GM12878 (cell line): ENCODE results near the gene METTL13. TPM values are rescaled to one million over a fixed set of nuclear protein-coding genes. Genes with fewer than 3 reads are reported as not detected.

Experiments
- ATAC-seq: fragments of 200-7000 bp; cut with Tn5 transposase; 3 replicates; pipeline ENCODE4 v1.9.1; 2020; ENCODE audit warnings: mild to moderate bottlenecking, moderate library complexity
- BruUV-seq: library from RNA; stranded (reverse); fragments of 400-500 nt; replicated peaks from 2 replicates; lab custom pipeline; 2021; lab: Mats Ljungman, UMichigan
- CTCF ChIA-PET: fragments of 300-600 bp; sonication (Branson Sonifier 250); formaldehyde crosslinking; extraction: SDS; loops from one replicate; lab custom pipeline; 2021; ENCODE audit warnings: inconsistent platforms; lab: Yijun Ruan, JAX
- POLR2A ChIA-PET: fragments of 350-600 bp; formaldehyde crosslinking; extraction: SDS; loops from one replicate; lab custom pipeline; 2021; ENCODE audit warnings: inconsistent platforms; lab: Charles Lee
- RAD21 ChIA-PET: fragments of 300-600 bp; sonication (Branson Sonifier 250); formaldehyde crosslinking; loops from one replicate; lab custom pipeline; 2023; ENCODE audit warnings: antibody characterized with exemption; ENCODE audit not compliant: unreplicated experiment; lab: Charles Lee
- SMC1A ChIA-PET: fragments of 300-600 bp; sonication (Branson Sonifier 250); formaldehyde crosslinking; loops from one replicate; lab custom pipeline; 2023; ENCODE audit not compliant: unreplicated experiment, uncharacterized antibody; lab: Charles Lee
- DNase-seq: peaks from one replicate; pipeline ENCODE4 v3.0.0-alpha.2; 2011; ENCODE audit warnings: low read depth, low spot score
- FAIRE-seq: peaks from 3 replicates; lab custom pipeline; 2011; peaks lifted over from hg19 to GRCh38; lab: Jason Lieb, UNC
- H2AFZ ChIP-seq: 2 replicates; pipeline ENCODE4 v1.6.0; 2011; ENCODE audit warnings: low read depth, low read length, control low read depth; ENCODE audit not compliant: control insufficient read depth
- H3K27ac ChIP-seq: 2 replicates; pipeline ENCODE4 v1.5.1; 2011; ENCODE audit warnings: control low read depth; ENCODE audit not compliant: control insufficient read depth, insufficient read depth
- H3K27me3 ChIP-seq, 2 experiments: replicated peaks in 1 of 2; 2 replicates each; pipeline versions ENCODE4 v1.6.0 to v1.6.1; 2011; ENCODE audit warnings: low read length in 1 of 2; ENCODE audit not compliant: control insufficient read depth in 2 of 2, insufficient read depth in 2 of 2
- H3K36me3 ChIP-seq, 2 experiments: 2 replicates each; pipeline ENCODE4 v1.5.1; 2011; ENCODE audit warnings: low read length in 1 of 2; ENCODE audit not compliant: control insufficient read depth in 2 of 2, insufficient read depth in 2 of 2
- H3K4me1 ChIP-seq: 2 replicates; pipeline ENCODE4 v1.6.1; 2011; ENCODE audit warnings: mild to moderate bottlenecking, low read length, moderate library complexity, mixed read lengths; ENCODE audit not compliant: control insufficient read depth, insufficient read depth
- H3K4me2 ChIP-seq: 2 replicates; pipeline ENCODE4 v1.6.0; 2011; ENCODE audit warnings: control low read depth; ENCODE audit not compliant: control insufficient read depth, insufficient read depth
- H3K4me3 ChIP-seq: fragments of 200-600 bp; sonication (generic); 2 replicates; pipeline ENCODE4 v1.5.1; 2016
- H3K79me2 ChIP-seq: 2 replicates; pipeline ENCODE4 v1.6.0; 2011; ENCODE audit warnings: low read length; ENCODE audit not compliant: control insufficient read depth, insufficient read depth
- H3K9ac ChIP-seq: 2 replicates; pipeline ENCODE4 v1.8.0; 2011; ENCODE audit warnings: low read length, control low read depth, mixed read lengths; ENCODE audit not compliant: control insufficient read depth, insufficient read depth
- H3K9me3 ChIP-seq: replicated peaks from 3 replicates; pipeline ENCODE4 v1.5.1; 2011; ENCODE audit warnings: mild to moderate bottlenecking, low read length; ENCODE audit not compliant: control insufficient read depth, insufficient read depth
- H4K20me1 ChIP-seq: 2 replicates; pipeline ENCODE4 v1.6.0; 2011; ENCODE audit not compliant: control insufficient read depth, insufficient read depth
- CTCF ChIP-seq, 3 experiments: IDR thresholded peaks in 2 of 3; conservative IDR thresholded peaks in 1 of 3; 2 replicates each; pipeline ENCODE4 v1.5.1; 2011; ENCODE audit warnings: low read depth in 3 of 3, low read length in 3 of 3, mild to moderate bottlenecking in 3 of 3, control low read depth in 2 of 3, moderate library complexity in 2 of 3, inconsistent platforms in 1 of 3, mixed read lengths in 1 of 3; ENCODE audit not compliant: control insufficient read depth in 2 of 3, insufficient read depth in 1 of 3; ENCODE audit errors: extremely low read depth in 1 of 3
- HDGF ChIP-seq: fragments of 450-650 bp; IDR thresholded peaks from 2 replicates; pipeline ENCODE4 v1.6.1; 2016; ENCODE audit warnings: antibody characterized with exemption
- KLF5 ChIP-seq: fragments of 450-650 bp; IDR thresholded peaks from 2 replicates; pipeline ENCODE4 v1.6.1; 2014; ENCODE audit warnings: mild to moderate bottlenecking; ENCODE audit not compliant: partially characterized antibody
- NBN ChIP-seq: fragments of 450-650 bp; IDR thresholded peaks from 2 replicates; pipeline ENCODE4 v1.6.1; 2016
- SREBF2 ChIP-seq: IDR thresholded peaks from 2 replicates; pipeline ENCODE4 v1.6.1; 2012; ENCODE audit warnings: mild to moderate bottlenecking, low read length
- ZBTB40 ChIP-seq: fragments of 450-650 bp; IDR thresholded peaks from 2 replicates; pipeline ENCODE4 v1.6.1; 2016; ENCODE audit warnings: mild to moderate bottlenecking, moderate library complexity, borderline replicate concordance
- ZSCAN29 ChIP-seq: fragments of 450-650 bp; IDR thresholded peaks from 2 replicates; pipeline ENCODE4 v1.6.1; 2017; ENCODE audit warnings: mild to moderate bottlenecking, moderate library complexity
- WGBS: methylation state at CpG from one replicate; pipeline ENCODE4 v1.1.6; 2016; ENCODE audit warnings: low lambda C conversion rate; ENCODE audit not compliant: insufficient replicate concordance, insufficient coverage; ENCODE audit errors: missing lambda C conversion rate; 5-methylcytosine and 5-hydroxymethylcytosine counted together
- in situ Hi-C: fragments of 300-500 bp; cut with MboI; formaldehyde crosslinking; loops from 9 replicates; pipeline ENCODE4 v1.14.3; 2018; ENCODE audit warnings: mixed read lengths
- intact Hi-C: fragments of 100-400 bp; cut with micrococcal nuclease; formaldehyde crosslinking; loops from one replicate; pipeline ENCODE4 v1.14.2; 2022; ENCODE audit not compliant: unreplicated experiment
- polyA plus RNA-seq, 11 experiments: library from polyadenylated mRNA; depleted of rRNA in 4 of 11; unstranded in 6 of 11; stranded (reverse) in 5 of 11; fragments of >200 nt; fragmentation: Nextera tagmentation in 4 of 11; fragmentation: Illumina TruSeq in 1 of 11; extraction: Ambion mirVana in 4 of 11; extraction: Trizol in 1 of 11; gene quantifications; 1 replicate in 1 of 11; 2 replicates in 10 of 11; pipeline versions ENCODE4 v1.2.1 to v1.2.3, GENCODE V29; 2011 to 2016; ENCODE audit warnings: inconsistent platforms in 2 of 11, missing spikeins in 2 of 11, low read depth in 1 of 11
- total RNA-seq, 4 experiments: library from RNA; depleted of rRNA in 3 of 4; stranded (reverse); fragments of >200 nt in 3 of 4; fragmentation: Illumina TruSeq in 1 of 4; extraction: Trizol in 1 of 4; gene quantifications; 2 replicates each; pipeline versions ENCODE4 v1.2.1 to v1.2.3, GENCODE V29; 2013 to 2021
- TF ChIP-seq, protein P1 (sequence below): fragments of 450-650 bp; IDR thresholded peaks from 2 replicates; pipeline ENCODE4 v1.6.1; 2014; ENCODE audit warnings: mild to moderate bottlenecking

METTL13 gene
- total and polyA plus RNA-seq, 10 of the 15 experiments (the other 5 are each of a cell fraction or from before 2014, with no cell fraction given): 12.2 to 47.2 (median 35.0) TPM

DNA sequence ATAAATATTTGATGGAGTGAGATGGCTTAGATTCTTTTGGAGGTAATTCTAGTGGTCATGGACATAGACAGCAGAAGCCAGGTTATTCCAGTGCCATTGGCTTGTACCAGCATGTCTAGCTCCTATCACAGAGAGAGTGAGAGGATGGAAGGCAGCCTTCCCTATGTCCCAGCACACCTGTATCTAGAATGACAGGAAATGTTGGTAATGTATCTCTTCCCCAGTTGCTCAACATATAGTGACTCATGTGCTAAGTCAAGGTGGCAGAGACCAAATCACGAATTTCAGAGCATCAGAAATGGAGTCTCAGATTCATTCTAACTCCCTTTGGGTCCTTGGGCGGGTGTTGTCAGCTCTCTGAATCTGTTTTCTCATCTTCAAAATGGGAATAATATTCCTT, 28.4 kb downstream of the METTL13 start:
- H2AFZ ChIP-seq: no peak overlapping the region
- H3K4me2 ChIP-seq: no peak overlapping the region
- H3K9ac ChIP-seq: no peak overlapping the region
- intact Hi-C loops (loop anchor here (10.0 kb wide), 1 partner anchor 615 kb away; the partner anchor contains the start of gene C1orf105), in situ Hi-C loops (loop anchor here (5.0 kb wide), 1 partner anchor 172 kb away; no protein-coding TSS in a partner anchor)
- TF ChIP-seq SREBF2: no peak
- DNase-seq (no peak), ATAC-seq (no peak), FAIRE-seq (no peak)
- no peak overlapping the region for H3K27ac ChIP-seq
- no peaks in the 10 kb centered on the region for H4K20me1 ChIP-seq
- SMC1A ChIA-PET: interaction anchor here (4.4 kb wide), 1 partner anchor 9 kb away, joined by 29 read pairs; no protein-coding TSS in a partner anchor
- H3K36me3 ChIP-seq: no peaks in the 10 kb centered on the region
- POLR2A ChIA-PET: no interaction called here
- H3K4me1 ChIP-seq: peaks cover 7% of the 10 kb centered on the region
- RAD21 ChIA-PET: no interaction called here
- H3K27me3 ChIP-seq: no peaks in the 10 kb centered on the region
- no peaks in the 10 kb centered on the region for H3K79me2 ChIP-seq
- no TSS peak for BruUV-seq
- CTCF ChIA-PET: interaction anchor here (2.3 to 4.1 kb wide), 2 partner anchors 9 to 175 kb away, joined by 10 to 36 read pairs; no protein-coding TSS in a partner anchor
- no peaks in the 10 kb centered on the region for H3K9me3 ChIP-seq
- WGBS: 0% methylated on average over 2 of the region's 2 CpGs
- no peak overlapping the region for H3K4me3 ChIP-seq

GRCh38 chr1:171811672-171812071, 30.2 kb downstream of the METTL13 start:
- no peak overlapping the region for H3K4me3 ChIP-seq
- DNase-seq: no peak
- no peak for ATAC-seq
- no peaks in the 10 kb centered on the region for H3K27me3 ChIP-seq
- TF ChIP-seq KLF5: no peak
- no peak for TF ChIP-seq HDGF
- TF ChIP-seq, protein P1, sequence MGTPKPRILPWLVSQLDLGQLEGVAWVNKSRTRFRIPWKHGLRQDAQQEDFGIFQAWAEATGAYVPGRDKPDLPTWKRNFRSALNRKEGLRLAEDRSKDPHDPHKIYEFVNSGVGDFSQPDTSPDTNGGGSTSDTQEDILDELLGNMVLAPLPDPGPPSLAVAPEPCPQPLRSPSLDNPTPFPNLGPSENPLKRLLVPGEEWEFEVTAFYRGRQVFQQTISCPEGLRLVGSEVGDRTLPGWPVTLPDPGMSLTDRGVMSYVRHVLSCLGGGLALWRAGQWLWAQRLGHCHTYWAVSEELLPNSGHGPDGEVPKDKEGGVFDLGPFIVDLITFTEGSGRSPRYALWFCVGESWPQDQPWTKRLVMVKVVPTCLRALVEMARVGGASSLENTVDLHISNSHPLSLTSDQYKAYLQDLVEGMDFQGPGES: no peak
- no peak for TF ChIP-seq NBN
- no peak for TF ChIP-seq ZSCAN29
- TF ChIP-seq CTCF (IDR thresholded peaks at IDR 0.05 in 2 of 3, conservative IDR thresholded peaks at IDR 0.05 in 1 of 3; ENCODE audit: control insufficient read depth in 2 of 3, extremely low read depth in 1 of 3, insufficient read depth in 1 of 3, low read depth in 3 of 3, low read length in 3 of 3): no peak
- TF ChIP-seq ZBTB40: no peak
- no peaks in the 10 kb centered on the region for H3K9me3 ChIP-seq
- no peak overlapping the region for H2AFZ ChIP-seq
- H3K4me1 ChIP-seq: no peaks in the 10 kb centered on the region
- no TSS peak for BruUV-seq
- intact Hi-C loops (no loop called here), in situ Hi-C loops (no loop called here)
- ChIA-PET RAD21 (interaction anchor here (2.5 kb wide), 1 partner anchor 10 kb away, joined by 9 read pairs; no protein-coding TSS in a partner anchor), SMC1A (interaction anchor here (0.5 to 4.4 kb wide), 4 partner anchors 11 to 614 kb away, joined by 3 to 29 read pairs (median 4); no protein-coding TSS in a partner anchor), CTCF (interaction anchor here (1.0 to 4.1 kb wide), 2 partner anchors 11 to 173 kb away, joined by 4 to 36 read pairs; no protein-coding TSS in a partner anchor), POLR2A (no interaction called here)
- no peak overlapping the region for H3K27ac ChIP-seq
- H3K9ac ChIP-seq: no peak overlapping the region
- H3K4me2 ChIP-seq: no peak overlapping the region
- H4K20me1 ChIP-seq: no peaks in the 10 kb centered on the region
- no peaks in the 10 kb centered on the region for H3K36me3 ChIP-seq
- no peak for FAIRE-seq
- no peaks in the 10 kb centered on the region for H3K79me2 ChIP-seq
